HG03439 (cell line): ENCODE data around the gene PARD3.

Source experiments
- ATAC-seq: cut with Tn5 transposase; IDR thresholded peaks from one replicate; pipeline ENCODE4 v1.9.1; 2021; ENCODE audit warnings: mild to moderate bottlenecking, moderate library complexity; ENCODE audit not compliant: unreplicated experiment

Gene PARD3

GRCh38 chr10:34155812-34156211 is 659.3 kb downstream of the PARD3 start:
- ATAC-seq, result no peak

DNA sequence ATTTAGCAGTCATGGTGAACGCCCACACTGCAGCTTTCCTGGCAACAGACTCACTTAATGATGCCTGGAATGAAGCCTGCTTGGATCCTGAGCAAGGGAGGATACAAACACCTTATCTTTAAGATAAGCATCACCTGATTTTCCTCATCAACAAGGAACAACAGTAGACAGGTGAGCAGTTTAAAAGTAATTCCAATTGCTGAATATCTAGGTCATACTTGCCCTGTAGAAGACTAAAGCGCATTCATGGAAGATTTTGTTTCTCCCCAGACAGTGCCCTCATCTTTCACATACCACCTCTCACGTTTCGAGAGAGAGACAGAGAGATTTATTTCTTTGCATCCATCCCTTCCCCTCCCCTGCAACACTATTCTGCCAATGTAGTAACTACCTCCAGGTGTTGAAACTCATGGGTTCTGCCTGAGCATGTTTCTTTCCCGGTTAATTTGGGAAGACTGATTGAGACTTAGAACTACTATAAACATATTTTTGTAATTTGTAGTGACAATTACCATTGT is 660.7 kb downstream of the PARD3 start:
- ATAC-seq, result no peak

DNA sequence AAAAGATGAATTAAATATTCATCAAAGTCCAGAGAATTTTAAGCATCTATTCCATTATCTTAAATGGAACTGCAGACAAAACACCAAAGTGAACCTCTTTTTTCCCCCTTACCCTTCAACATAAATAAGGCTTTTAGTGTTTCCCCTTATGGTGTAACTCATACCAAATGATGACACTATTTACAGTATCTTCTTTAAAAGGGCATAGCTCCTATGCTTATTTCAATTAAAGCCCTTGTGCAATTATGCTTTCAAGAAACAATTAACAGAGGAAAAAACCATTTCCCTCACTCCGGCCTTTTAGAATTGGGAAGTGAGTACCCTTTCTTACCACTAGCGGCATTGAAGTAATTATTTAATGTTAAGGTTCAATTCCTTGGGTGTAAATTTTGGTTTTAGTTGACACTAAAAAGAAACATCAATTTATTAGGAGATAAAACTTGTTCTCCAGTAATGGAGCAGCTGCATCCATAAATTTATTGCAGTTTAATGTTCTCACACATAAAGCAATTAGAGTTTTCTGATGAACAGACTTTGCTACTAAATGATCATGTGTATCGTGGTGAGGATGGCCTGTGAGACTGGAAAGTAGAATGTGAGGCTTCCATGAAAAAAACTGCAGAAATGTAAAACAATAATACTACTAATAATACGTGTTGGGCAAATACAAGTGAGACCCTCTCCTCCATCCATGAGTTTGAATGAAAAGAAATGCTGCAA is 661.3 kb downstream of the PARD3 start:
- ATAC-seq, result no peak

DNA sequence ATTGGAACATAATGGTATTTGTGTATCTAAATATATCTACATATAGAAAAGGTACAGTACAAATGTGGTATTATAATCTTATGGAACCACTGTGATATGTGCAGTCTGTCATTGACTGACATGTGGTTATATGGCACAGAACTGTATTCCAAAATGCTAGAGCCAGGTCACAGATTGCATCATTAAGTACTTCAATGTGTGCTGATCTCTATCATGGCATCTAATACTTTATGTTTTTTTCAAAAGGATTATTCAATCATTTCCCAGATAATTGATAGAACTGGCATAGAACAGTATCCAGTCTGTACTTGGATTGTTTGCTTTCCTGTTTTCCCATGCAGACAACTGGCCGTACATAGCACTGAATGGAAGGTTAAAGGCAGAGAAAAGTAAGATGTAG is 662.7 kb downstream of the PARD3 start:
- no peak for ATAC-seq

- no peak for ATAC-seq
These were observed 663.2 kb downstream of the PARD3 start for GRCh38 chr10:34151931-34152330.

- ATAC-seq, result no peak
These were observed 663.6 kb downstream of the PARD3 start for GRCh38 chr10:34151481-34151880.

GRCh38 chr10:34150103-34150502 is 665.0 kb downstream of the PARD3 start:
- ATAC-seq, result no peak

DNA sequence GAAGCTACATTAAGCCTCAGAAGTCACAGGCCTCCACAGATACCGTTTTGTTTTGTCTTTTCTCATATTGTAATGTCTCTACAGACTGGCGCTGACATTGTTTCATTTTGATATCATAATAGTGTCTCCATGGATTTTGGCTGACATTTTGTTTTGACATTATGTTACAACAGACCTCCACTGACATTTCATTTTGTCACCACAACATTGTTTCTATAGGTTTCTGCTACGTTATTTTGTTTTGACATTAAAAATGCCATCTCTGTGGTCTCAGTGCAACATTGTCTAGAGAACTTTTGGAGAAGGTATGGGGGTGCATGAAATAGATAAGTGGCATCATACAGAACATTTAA is 666.8 kb downstream of the PARD3 start:
- ATAC-seq, result no peak

- ATAC-seq, result no peak
These were observed 667.3 kb downstream of the PARD3 start for GRCh38 chr10:34147641-34148304.

- ATAC-seq, result no peak
These were observed 669.4 kb downstream of the PARD3 start for GRCh38 chr10:34145715-34146114.

GRCh38 chr10:34143466-34143865 is 671.6 kb downstream of the PARD3 start:
- no peak for ATAC-seq

- ATAC-seq, result no peak
These were observed 673.9 kb downstream of the PARD3 start for GRCh38 chr10:34141032-34141680.

DNA sequence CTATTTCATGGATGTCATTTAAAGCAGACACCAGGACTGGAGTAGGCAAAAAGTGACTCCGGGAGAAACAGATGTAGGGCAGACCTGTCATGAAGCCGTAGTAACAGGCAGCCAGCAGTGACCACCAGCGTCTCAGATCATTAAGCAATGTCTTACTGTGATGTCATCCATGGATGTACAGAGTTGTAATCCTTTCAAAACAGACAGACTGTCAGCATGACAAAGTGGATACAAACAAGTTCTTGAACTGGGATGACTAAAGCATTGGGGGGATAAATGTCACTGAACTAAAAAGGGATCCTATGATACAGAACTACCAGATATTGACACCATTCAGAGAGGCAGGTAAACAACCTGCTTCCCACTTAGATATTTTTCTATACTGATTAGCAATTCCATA is 675.5 kb downstream of the PARD3 start:
- ATAC-seq, result no peak

DNA sequence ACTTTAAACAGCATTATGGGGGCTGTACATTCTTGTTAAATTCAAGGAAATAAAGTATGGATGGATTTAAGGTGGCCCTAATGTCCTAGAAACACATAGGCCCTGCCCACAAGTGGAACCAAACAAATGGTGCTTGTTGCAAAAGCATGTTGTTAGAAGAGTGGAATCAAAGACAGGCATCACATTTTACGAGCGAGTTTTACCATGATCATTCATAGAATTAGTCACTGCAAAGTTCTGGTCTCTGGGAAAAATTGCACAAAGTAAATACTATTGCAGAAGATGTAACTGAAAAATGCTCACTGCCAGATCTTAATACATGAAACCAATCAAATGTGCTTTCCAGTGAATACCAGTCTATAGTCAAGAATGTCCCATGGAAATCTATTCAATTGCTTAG is 677.1 kb downstream of the PARD3 start:
- ATAC-seq, result no peak

DNA sequence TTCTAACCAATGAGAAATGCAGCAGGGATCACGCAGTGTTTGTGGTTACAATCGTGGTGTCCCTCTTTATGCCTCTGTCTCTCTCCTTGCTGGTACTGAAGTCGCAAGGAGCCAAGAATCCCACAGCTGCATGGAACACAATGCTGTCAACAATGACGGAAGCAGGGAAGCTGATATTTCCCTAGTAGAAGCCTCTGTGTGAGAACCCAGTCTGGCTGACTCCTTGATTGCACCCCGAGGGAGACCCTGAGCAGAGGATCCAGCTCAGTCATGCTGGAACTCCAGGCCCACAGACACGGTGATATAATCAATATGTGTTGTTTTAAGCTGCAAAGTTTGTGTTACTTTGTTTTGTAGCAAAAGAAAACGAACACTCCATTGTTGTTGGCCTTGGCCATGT is 677.9 kb downstream of the PARD3 start:
- no peak for ATAC-seq

DNA sequence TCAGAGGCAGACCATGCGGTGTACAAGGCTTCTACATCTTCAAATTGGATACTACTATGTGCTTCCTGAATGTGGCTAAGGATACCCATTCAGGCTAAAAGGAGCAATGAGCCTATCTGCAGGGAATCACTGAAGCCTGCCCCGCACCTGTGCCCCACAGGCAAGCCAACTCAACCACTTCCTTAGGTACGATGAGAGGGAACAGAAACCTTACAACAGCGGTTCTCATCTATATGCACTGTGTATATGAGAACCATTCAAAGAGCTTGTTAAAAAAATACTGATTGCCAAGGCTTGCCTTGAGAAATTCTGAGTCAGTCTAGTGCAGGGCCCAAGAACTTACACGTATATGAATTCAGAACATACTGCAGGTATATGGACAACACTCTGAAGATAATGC is 679.6 kb downstream of the PARD3 start:
- ATAC-seq, result no peak

GRCh38 chr10:34134602-34135001 is 680.5 kb downstream of the PARD3 start:
- no peak for ATAC-seq

DNA sequence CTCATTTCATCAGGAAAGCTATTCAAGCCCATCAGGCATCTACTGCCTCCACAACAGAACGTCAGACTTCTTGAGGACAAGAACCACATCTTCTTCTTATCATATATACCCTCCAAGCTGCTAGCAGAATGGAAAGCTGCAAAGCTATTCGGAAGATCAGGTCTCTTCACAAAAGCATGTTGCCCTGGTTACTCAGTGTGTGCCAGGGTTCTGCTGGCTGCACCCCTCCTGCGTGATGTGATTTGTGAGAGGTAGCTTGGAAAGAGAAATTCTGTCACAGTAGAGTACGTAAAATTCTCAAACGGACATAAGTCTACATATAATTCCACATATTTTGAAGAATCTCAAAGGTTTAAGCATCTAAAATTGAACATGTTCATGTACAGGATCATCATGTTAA is 681.7 kb downstream of the PARD3 start:
- no peak for ATAC-seq

GRCh38 chr10:34131152-34131551 is 683.9 kb downstream of the PARD3 start:
- no peak for ATAC-seq

GRCh38 chr10:34127676-34128075 is 687.4 kb downstream of the PARD3 start:
- no peak for ATAC-seq

DNA sequence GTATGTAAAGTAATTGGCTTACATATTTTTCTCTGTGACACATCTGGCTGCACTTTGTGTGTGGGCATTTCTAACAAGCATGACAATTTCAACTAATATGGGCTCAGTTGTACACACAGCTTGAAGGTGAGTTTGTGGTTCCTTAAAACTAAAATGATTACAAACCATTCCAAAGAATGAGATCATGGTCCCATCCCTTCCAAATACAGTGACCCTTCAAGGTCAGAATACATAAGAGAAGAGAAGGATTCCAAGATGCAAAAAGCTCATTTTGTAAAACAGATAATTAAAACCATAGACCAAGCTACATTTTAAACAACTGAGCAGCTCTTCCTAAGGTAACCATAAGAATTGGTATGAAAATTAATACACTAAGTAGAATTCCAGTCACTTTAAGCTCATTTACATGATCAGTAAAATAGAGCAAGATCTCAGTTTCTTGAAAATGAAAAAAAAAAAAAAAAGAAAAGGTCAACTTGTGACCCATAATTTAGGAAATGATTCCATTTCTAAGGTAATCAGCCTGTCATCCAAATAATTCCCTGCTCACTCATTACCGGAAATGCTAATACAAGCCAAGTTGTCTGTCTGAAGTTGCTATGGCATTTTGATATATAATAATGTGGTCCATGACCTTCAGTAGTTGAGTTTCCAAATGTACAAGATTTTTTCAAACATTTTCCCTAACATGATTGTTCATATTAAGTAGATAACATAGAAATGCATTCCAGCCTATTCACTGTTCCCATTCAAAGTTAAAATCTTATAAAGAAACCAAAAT is 688.5 kb downstream of the PARD3 start:
- ATAC-seq, result no peak
